Measurements from ENCODE around the gene SRSF5. TPM values are rescaled to one million over a fixed set of nuclear protein-coding genes. Genes with fewer than 3 reads are reported as not detected.
A peak's percentile ranks its signal among the peaks of the same experiment; 100 is the strongest.
"Not testable (repeated sequence)": the region's sequence is repeated elsewhere in the genome, so short reads cannot be mapped to it uniquely, and the experiment has no call there.

SRSF5 gene
- total and polyA plus RNA-seq, 12 donors = 144 to 912 (median 301) TPM

DNA sequence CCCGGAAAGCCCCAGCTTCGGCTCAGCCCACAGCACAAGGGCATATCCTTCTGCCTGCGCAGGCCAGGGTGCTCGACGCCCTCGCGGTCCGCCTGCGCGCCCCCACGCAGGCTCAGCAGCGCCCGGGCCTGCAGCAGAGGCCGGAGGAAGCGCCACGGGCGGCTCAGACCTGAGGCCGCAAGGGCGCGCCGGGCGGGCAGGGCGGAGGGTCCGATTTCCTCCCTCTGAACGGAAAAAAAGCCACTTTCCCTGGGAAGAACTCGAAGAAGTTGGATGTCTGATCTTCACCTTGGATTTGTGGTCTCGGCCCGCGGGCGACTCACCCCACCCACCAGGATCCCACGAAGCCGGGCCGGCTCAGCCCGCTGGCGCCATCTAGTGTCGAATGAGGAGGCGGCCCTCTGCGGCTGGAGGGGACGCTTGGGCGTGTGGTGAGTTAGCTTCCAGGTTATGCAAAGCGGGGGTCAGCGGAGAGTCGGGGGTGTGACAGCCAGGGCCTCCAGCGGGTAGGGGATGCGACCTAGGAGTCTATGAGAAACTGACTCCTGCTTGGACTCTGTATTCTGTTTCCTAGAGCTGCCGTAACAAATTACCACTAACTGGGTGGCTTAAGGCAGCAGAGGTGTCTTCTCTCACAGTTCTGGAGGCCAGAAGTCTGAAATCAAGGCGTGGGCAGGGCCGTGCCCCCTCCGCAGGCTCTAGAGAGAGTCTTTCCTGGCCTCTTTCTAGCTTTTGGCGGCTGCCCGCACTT is 40.0 kb upstream of the SRSF5 start:
- no peaks in the 10 kb centered on the region for H3K9me3 ChIP-seq (replicated peaks in 1 of 3)

DNA sequence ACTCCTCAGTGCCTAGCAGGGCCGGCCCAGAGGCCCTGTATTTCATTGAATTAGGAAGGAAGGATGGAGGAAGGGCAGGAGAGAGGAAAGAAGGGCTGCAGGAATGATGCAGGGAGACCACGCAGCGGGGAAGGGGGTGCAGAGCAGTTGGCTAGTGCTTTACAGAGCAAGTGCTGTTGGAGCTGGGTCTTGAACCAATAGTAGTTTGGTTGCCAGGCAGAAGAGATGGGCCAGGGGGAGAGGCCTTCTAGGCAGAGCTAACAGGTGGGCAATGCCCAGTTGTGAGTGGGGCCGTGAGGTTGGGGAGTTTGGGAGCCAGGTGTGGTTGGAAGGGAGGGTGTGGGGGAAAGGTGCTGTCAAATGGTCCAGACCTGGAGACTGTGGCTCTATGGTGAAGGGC is 39.1 kb upstream of the SRSF5 start:
- no peak overlapping the region for H3K27ac ChIP-seq
- H3K36me3 ChIP-seq (replicated peaks in 1 of 2) = no peaks in the 10 kb centered on the region
- DNase-seq = peak in 1 of 7 donors; percentile 50
- no peaks in the 10 kb centered on the region for H3K27me3 ChIP-seq
- no peak overlapping the region for H3K4me3 ChIP-seq
- intact Hi-C loops (cut with DNase I) = loop anchor here (5.0 kb wide), 2 partner anchors 126 to 141 kb away; no protein-coding TSS in a partner anchor
- TF ChIP-seq, protein P1, sequence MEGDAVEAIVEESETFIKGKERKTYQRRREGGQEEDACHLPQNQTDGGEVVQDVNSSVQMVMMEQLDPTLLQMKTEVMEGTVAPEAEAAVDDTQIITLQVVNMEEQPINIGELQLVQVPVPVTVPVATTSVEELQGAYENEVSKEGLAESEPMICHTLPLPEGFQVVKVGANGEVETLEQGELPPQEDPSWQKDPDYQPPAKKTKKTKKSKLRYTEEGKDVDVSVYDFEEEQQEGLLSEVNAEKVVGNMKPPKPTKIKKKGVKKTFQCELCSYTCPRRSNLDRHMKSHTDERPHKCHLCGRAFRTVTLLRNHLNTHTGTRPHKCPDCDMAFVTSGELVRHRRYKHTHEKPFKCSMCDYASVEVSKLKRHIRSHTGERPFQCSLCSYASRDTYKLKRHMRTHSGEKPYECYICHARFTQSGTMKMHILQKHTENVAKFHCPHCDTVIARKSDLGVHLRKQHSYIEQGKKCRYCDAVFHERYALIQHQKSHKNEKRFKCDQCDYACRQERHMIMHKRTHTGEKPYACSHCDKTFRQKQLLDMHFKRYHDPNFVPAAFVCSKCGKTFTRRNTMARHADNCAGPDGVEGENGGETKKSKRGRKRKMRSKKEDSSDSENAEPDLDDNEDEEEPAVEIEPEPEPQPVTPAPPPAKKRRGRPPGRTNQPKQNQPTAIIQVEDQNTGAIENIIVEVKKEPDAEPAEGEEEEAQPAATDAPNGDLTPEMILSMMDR (IDR thresholded peaks at IDR 0.05) = no peak
- TF ChIP-seq POLR2A (IDR thresholded peaks at IDR 0.05) = no peak
- peaks cover 4 to 15% of the 10 kb centered on the region in 2 donors for H3K4me1 ChIP-seq (replicated peaks in 1 of 2)
- H3K9me3 ChIP-seq (replicated peaks in 1 of 3) = no peaks in the 10 kb centered on the region
- WGBS, 4 donors = 66 to 85% (median 77%) methylated on average over 4 of the region's 4 CpGs

More for the DNA sequence above, 40.0 kb upstream of the SRSF5 start:
- Histone ChIP-seq H3K36me3 (replicated peaks in 1 of 2) (no peaks in the 10 kb centered on the region), H3K27me3 (no peaks in the 10 kb centered on the region), H3K4me3 (peak overlapping the region in 2 of 4 donors; percentile 5 to 48), H3K27ac (peak overlapping the region in 3 of 5 donors; percentile 23 to 75 (median 53)), H3K4me1 (replicated peaks in 1 of 2) (peaks cover 4 to 20% of the 10 kb centered on the region in 2 donors)
- intact Hi-C loops (cut with DNase I) = loop anchor here (5.0 kb wide), 2 partner anchors 125 to 140 kb away; no protein-coding TSS in a partner anchor
- peak; percentile 71 to 91 (median 83) for DNase-seq
- no peak for TF ChIP-seq POLR2A (IDR thresholded peaks at IDR 0.05)
- TF ChIP-seq, protein P1 (IDR thresholded peaks at IDR 0.05) = peak; percentile 96 to 100 (median 98)
- 3 to 4% (median 3%) methylated on average over 23 to 51 of the region's 51 CpGs for WGBS, 4 donors

DNA sequence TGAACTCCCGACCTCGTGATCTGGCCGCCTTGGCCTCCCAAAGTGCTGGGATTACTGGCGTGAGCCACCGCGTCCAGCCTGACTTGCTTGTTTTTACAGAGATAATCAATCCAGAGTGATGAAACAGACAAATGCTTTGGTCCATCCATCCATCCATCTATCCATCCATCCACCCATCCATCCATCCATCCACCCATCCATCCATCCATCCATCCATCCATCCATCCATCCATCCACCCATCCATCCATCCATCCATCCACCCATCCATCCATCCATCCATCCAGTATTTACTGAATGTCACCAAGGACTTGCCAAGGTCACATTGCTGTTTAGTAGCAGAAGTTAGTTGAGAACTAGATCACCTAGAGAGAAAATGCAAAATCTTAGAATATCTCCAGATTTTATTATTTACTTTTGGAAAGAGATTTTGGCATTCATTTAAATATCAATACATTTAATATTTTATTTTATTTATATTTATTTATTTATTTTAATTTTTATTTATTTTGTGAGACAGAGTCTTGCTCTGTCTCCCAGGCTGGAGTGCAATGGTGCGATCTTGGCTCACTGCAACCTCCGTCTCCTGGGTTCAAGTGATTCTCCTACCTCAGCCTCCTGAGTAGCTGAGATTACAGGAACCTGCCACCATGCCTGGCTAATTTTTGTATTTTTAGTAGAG is 34.9 kb upstream of the SRSF5 start:
- intact Hi-C loops (cut with DNase I); H3K27me3 ChIP-seq; H3K4me3 ChIP-seq; H3K27ac ChIP-seq; H3K4me1 ChIP-seq (replicated peaks in 1 of 2); H3K36me3 ChIP-seq (replicated peaks in 1 of 2); H3K9me3 ChIP-seq (replicated peaks in 1 of 3): not testable (repeated sequence)
- peak in 1 of 7 donors; percentile 36 for DNase-seq
- WGBS, 4 donors = 89 to 96% (median 91%) methylated on average over 8 of the region's 8 CpGs

DNA sequence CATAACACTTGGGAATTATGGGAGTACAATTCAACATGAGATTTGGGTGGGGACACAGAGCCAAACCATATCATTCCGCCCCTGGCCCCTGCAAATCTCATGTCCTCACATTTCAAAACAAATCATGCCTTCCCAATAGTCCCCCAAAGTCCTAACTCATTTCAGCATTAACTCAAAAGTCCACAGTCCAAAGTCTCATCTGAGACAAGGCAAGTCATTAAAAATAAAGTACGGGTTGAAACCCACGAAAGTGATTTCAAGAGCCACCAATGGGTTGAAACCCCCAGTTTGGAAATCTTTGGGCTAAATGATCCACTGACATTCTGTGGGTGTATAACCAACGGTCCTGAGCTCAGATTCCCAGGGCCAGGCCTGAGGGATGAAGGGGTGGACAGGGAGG is 30.5 kb upstream of the SRSF5 start:
- DNase-seq; H3K27me3 ChIP-seq; H3K9me3 ChIP-seq (replicated peaks in 1 of 3); H3K4me3 ChIP-seq; H3K36me3 ChIP-seq (replicated peaks in 1 of 2); H3K4me1 ChIP-seq (replicated peaks in 1 of 2); intact Hi-C loops (cut with DNase I); H3K27ac ChIP-seq: not testable (repeated sequence)
- 71 to 87% (median 81%) methylated on average over 4 of the region's 4 CpGs for WGBS, 4 donors

DNA sequence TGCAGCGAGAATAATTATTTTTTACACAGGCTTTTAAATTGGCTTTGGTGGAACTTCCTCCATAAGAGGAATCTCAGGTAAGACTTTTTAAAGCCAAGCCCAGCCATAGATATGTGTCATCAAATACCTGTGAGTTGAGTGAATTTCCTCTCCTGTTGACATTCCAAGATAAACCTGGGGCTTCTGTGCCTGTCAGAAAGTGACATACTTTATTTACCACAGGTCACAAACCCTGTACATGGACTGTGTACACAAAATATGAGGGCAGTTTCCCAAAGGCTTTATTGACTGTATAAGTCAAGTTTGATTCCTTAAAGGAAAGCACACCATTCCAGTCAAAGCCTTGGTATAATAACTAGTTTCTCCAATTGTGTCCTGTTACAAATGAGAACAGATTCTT is 25.9 kb upstream of the SRSF5 start:
- Histone ChIP-seq H3K4me1 (replicated peaks in 1 of 2) (no peaks in the 10 kb centered on the region), H3K9me3 (replicated peaks in 1 of 3) (no peaks in the 10 kb centered on the region), H3K27ac (no peak overlapping the region), H3K36me3 (replicated peaks in 1 of 2) (no peaks in the 10 kb centered on the region), H3K4me3 (no peak overlapping the region), H3K27me3 (no peaks in the 10 kb centered on the region)
- TF ChIP-seq POLR2A (IDR thresholded peaks at IDR 0.05) = no peak
- TF ChIP-seq, protein P1 (IDR thresholded peaks at IDR 0.05) = no peak
- 92 to 100% (median 97%) methylated on average over 1 of the region's 1 CpG for WGBS, 4 donors
- no peak for DNase-seq
- intact Hi-C loops (cut with DNase I) = no loop called here
